Activated gamma-delta T cell treated with Interleukin-2 at 50 U/mL for 16 hours (primary cell): ENCODE results near the gene ULK4.
"Not testable (repeated sequence)": the region's sequence is repeated elsewhere in the genome, so short reads cannot be mapped to it uniquely, and the experiment has no call there.

Experiments used
- DNase-seq: peaks from one replicate; pipeline ENCODE4 v3.0.0-alpha.2; 2020

ULK4 gene

DNA sequence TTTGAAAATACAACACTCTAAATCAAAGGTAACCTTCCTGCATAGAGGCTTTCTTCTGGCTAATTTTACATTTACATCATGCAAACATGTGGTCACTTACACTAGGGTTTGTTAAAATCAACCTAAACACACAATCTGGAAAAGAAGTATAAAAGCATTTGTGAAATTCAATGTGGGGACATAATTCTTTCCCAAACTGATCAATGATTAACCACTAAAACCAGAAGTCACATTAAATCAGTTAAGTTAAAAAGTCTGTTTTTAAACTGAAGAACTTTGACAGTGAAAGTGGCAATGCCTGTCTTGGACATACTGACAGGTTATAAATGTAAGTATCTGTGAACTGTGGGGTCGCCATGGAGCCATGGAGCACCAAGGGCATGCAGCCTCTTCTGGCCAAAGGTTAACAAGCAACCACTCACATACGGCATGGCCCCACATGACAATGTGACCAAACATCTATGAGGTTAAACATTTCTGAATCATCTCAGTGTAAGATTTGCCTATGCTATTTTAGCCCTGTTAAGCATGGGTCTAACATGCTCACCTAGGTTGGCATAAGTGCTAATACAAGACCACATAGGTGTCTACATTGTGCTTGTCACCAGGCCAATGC, 484.4 kb downstream of the ULK4 start:
- DNase-seq = no peak

DNA sequence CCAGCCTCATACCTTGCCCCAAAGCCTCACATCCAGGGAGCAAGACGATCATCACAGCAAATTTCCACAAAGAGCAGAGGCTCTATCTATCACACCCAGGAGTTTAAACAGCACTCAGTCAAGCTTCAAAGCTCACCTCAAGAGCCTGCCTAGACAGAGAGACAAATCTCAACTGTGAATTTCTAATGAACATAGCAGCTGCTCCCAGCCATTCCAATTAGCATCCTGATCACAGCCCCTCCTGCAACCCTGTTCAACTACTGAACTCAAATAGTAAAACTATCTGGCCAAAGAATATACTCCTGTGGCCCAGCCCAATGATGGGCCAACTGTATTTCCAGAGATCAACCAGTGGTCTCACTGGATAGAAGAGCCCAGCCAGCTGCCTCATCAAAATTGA, 492.8 kb downstream of the ULK4 start:
- no peak for DNase-seq

DNA sequence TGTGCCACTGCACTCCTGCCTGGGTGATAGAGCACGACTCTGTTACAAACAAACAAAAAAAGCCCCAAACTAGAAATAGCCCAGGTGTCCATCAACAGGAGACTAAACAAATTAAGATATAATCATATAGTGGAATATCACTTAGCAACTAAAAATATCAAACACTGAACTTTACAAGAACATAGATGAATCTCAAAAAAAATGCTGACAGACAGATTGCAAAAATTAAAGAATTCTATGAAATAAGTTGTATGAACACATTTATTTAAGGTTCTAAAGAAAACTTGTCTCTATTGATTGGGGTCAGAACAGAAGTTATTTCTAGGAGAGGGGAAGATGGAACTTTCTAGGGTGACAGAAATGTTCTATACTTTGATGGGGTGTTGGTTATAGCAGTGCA, 494.4 kb downstream of the ULK4 start:
- DNase-seq = no peak

DNA sequence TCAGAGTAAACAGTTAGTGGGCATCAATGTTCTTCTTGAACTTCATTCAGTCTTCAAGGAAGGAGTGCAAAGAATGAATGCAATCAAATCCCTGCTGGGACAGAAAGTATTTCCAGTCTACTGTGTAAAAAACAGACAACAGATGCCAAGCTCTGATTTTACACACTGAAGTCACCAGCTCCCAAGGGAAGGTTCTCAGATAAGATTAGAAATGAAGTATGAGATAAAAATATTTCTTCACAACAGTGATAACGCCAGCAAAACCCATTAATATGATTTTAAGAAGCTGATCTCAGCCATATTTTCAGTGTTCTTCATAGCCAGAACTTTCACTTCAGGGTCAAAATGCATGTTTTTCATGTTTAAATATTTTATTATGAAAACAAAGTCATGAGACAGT, 497.0 kb downstream of the ULK4 start:
- DNase-seq = no peak

DNA sequence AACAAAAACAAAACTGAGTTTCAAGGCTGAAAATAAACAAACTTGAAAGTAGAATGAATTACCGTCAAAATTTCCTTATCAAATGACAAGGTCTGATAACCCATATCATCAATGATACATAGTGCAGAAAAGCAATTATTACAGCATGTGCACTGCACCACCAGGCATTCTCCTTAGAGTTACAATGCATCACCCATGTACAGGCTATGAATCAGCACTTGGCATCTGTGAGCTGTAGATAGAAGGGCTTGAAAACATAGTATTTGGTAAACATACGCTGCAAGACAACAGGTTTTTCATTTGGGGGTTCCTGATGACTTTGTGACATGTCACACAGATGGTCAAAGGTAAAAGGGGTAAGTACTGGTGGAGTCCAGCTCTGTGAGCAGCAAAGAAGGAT, 497.5 kb downstream of the ULK4 start:
- DNase-seq = no peak

DNA sequence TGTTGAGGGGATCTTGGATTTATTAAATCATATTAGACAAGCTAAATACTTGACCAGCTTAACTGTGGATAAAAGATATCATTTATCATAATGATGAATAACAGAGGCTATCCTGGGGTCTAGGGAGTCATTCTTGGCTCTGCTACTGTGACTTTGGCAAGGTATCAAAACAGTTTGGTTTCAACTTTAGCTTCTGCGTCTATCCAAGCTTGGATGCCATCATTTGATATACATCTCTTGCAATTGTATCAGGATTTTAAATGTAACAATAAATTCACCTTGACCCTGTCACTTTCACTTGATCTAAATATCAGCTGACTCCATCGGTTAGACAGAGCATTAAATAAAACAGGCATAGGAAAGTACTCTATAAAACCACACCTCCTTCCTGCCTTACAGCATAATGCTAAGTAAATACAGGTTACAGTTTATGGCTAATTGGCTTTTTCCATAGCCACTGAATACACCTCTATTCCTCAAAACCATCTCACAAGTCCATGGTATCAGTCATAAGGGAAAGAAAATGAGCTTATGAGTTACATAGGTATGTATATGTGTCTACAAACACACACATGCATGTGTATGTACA, 499.7 kb downstream of the ULK4 start:
- DNase-seq = no peak

DNA sequence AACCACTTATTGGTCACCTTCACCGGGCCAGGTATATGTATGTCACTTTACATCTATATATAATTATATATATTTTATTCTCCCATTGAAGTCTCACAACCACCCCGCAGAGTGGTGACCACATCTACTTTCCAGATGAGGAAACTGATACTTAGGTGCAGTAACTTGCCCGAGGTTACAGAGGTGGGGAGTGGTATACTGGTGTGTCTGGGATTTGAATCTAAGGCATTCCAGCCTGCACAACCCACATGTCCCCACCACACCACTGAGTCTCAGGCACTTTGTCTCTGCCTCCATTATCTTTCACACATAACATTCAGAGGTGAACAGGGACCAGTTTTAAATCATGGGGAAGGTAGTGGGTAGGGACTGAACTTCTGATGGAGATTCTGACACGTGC, 501.2 kb downstream of the ULK4 start:
- DNase-seq = no peak

DNA sequence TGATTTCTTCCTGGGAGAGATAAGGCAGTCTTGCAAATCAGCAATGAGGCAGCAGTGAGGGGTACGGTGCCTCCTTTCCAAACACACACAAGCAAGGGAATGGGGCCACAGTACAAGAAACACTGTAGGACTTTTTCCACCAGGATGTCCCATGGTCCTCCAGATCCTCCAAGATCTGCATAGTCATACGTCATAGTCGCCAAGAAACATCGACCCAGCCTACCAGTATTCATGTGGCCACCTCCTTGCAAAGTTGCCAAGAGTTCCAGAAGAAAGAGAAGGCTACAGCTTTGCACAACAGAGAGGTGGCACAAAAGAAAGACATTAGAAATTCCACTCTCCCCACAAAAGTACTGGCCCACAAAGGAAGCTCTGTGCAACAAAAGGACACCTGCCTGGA, 504.7 kb downstream of the ULK4 start:
- DNase-seq = no peak

DNA sequence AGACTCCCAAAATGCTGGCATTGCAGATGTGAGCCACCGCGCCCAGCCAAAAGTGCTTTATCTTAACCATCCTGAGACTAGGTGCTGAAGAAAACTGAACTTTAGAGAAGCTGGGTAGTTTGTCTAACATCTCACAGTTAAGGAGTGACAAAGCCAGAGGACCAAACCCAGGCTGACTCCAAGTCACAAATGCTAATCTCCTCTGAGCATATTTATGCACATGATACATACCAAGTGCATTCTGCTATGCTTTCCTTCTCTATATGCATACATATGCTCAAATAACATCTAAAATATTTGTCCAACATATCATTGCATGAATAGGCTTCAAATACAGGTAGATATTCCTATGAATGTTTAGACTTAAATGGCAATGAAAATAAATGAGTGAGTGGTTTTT, 505.7 kb downstream of the ULK4 start:
- DNase-seq = no peak

DNA sequence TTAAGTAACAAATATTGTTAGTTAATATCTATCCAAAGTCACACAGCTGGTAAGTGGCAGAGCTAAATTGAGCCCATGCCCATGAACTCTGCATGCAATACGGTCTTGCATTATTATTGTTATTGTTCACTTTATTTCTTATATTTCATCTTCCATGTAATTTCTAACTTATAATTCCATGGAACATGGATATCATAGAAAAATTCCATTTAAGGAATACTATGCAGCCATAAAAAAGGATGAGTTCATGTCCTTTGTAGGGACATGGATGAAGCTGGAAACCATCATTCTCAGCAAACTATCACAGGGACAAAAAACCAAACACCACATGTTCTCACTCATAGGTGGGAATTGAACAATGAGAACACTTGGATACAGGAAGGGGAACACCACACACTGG, 508.3 kb downstream of the ULK4 start:
- DNase-seq = not testable (repeated sequence)

DNA sequence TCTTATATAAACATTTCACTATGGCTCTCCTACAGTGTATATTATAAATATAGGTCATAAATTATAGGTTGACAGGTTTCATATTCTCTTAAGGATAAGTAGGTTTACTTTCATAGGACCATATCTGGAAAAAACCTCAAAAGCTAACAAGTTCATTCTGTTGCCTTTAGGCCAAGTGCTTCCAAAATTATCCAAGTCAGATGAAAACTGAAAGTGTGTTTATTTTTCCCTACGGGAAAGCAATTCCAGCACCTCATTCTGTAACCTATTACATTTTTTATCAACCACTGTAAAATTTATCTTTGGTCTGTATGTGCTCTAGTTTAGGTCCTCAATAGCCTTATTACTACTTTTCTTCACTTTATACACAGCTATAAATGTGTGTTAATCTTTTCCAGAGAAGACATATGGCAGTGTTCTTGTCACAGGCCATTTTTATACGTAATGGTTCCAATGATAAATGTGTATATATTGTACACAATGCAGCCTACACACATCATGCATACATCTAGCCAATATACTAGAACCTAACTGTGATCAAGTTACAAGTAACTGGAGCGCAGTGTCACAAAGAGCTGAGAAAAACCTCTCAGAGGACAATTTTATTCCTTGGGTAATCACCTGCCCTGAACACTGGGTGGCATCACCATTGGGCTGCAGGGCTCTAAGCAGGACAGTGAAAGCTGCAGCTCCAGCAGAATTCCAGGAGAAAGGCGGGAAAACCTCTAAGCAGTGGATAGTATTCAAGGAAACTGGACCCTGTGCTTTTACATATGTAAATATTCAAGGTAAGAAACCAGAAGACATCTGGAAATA, 511.3 kb downstream of the ULK4 start:
- DNase-seq = no peak

DNA sequence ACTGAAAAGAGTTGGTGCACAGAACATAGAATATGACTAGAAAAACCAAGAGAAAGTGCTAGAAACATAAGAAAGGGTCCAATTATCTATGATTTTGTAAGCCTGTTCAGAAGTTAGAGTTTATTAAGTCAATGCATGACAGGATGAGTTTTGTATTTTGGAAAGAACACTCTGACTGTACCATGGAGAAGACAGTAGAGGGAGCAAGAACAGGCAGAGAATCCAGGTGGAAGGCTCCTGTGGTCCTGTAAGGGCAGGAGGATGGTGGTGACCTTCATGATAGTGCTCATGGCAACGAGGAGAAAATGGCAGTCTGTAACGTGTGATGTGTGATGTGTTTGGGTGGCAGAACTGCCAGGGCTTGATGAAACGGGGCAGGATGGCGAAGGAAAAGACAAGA, 513.5 kb downstream of the ULK4 start:
- no peak for DNase-seq

DNA sequence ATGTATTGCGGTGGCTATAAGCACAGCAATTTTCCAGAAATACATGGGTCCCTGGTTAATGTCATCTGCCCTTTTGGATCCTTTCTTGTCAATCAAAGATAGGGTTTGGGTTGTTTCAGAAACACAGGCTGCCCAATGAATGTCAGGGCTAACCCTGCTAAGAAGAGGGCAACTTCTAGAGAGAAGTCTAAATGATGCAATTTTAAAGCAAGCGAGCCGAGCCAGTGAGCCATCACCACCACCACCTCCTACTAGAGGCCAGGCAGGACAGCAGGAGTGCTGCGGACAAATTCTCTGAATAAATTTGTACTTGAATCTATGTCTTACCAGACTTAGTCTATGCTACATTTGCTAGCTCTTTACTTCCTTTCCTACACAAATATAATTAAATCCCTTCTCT, 514.2 kb downstream of the ULK4 start:
- DNase-seq = no peak

DNA sequence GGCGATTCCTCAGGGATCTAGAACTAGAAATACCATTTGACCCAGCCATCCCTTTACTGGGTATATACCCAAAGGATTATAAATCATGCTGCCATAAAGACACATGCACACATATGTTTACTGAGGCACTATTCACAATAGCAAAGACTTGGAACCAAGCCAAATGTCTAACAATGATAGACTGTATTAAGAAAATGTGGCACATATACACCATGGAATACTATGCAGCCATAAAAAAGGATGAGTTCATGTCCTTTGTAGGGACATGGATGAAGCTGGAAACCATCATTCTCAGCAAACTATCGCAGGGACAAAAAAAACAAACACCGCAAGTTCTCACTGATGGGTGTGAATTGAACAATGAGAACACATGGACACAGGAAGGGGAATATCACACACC, 515.6 kb downstream of the ULK4 start:
- not testable (repeated sequence) for DNase-seq

DNA sequence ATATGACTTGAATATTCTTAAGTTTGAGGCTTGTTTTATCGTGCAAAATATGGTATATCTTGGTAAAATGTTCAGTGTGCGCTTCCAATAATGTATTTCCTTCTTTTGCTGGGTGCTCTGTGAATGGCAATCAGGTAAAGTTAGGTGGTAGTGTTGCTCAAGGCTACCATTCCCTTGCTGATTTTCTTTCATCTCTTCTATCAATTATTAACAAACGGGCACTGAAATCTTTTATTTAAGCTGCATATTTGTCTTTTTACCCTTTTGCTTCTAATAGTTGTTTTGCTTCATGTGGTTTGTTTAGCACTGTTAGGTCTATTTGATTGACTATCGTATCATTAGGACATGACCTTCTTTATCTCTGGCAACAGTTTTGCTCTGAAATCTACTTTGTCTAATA, 520.3 kb downstream of the ULK4 start:
- no peak for DNase-seq

DNA sequence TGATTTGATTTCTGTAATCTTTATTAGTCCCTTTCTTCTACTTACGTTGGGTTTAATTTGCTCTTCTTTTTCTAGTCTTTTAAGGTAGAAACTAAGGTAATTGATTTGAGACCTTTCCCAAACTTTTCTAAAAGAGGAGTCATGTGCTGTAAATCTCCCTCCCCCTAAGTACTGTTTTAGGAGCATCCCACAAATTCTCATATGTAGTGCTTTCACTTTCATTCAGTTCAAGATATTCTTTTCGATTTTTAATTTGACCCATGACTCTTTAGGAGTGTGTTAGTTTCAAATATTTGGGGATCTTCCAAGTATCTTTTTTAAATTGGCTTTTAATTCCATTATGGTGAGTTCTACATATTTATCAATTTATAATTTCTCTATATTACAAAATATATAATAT, 520.8 kb downstream of the ULK4 start:
- no peak for DNase-seq

DNA sequence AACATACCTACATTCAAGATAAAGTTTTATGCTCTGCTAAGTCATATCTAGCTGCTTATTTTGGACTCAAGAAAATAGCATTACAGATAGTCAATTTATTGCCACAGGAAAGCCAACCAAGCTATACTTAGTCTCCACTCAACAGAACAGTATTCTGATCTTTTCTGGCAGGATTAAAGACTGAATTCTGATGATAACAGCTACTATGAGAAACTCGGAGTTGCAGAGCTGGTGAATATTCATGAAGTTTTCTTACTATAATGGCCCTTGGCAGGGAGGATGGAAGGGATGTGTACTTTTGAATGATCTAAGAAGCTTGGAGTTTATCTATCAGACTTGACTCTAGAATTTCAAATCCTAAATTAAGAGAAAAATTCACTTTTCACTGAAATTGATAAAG, 524.9 kb downstream of the ULK4 start:
- no peak for DNase-seq

DNA sequence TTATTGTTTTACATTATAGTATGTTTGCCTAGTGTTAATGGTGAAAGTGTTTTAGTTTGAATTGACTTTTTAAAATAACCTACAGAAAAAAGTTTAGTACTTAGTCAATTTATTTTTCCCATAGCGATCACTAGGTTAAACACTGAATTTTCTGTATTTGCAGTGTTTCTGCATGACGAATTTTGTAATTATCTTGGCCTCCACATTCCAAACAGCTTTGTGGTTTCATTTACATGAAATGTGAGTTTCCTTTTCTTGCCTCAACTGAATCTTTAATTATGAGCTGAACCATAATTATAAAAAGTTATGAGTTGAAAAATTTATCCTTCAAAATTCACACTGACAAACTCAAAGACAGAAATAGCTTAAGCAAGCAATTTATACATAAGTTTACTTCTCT, 527.1 kb downstream of the ULK4 start:
- no peak for DNase-seq

DNA sequence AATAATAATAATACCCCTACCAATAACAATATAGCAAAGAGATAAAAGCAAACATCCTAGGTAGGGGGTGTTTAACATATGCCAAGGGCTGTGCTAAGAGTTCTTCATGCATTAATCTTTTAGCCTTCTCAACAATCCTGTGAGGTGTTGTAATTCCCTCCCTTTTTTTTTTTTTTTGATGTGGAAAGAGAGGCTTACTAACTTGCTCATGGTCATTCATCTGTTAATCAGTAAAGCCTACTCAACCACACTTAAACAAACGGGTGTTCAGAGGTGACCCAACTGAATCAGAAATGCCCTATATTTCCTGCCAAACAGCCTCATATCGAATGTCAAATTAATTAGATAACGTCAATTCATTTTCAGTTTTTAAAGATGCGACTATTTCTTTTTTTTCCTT, 530.5 kb downstream of the ULK4 start:
- DNase-seq = no peak

DNA sequence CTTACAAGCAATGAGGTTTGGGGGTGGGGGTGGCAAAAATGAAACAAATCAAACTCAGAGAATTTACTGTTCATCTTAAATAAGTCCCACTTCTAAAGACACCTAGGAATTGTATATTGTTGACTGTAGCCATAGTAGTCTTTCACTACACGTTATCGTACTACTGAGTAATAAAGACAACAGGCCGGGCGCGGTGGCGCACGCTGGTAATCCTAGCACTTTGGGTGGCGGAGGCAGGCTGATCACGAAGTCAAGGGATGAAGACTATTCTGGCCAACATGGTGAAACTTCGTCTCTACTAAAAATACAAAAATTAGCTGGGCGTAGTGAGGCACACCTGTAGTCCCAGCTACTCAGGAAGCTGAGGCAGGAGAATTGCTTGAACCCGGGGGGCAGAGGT, 531.0 kb downstream of the ULK4 start:
- no peak for DNase-seq

DNA sequence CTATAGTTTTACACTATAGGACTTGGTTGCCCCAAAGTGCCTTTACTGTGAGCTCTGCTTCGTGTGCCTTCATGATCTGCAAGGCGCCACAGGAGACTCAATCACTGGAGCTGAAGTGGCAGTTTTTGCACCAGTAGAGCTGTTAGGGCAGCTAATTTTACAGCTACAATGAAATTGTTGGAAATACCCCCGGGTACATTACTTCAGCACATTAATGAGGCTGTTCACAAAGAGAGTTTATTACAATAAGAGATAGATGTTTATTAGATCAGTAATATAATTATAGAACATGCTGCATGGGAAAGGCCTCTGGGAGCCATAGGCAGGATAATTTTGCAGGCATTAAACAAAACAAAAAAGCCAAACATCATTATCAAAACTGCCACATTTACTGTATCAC, 531.5 kb downstream of the ULK4 start:
- DNase-seq = no peak

DNA sequence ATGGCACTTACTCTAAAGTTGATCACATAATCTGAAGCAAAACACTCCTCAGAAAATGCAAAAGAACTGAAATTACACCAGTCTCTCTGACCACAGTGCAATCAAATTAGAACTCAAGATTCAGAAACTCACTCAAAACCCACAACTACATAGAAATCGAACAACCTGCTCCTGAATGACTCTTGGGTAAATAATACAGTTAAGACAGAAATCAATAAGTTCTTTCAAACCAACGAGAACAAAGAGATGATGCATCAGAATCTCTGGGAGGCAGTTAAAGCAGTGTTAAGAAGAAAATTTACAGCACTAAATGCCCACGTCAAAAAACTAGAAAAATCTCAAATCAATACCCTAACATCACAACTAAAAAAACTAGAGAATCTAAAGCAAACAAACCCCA, 535.4 kb downstream of the ULK4 start:
- no peak for DNase-seq

DNA sequence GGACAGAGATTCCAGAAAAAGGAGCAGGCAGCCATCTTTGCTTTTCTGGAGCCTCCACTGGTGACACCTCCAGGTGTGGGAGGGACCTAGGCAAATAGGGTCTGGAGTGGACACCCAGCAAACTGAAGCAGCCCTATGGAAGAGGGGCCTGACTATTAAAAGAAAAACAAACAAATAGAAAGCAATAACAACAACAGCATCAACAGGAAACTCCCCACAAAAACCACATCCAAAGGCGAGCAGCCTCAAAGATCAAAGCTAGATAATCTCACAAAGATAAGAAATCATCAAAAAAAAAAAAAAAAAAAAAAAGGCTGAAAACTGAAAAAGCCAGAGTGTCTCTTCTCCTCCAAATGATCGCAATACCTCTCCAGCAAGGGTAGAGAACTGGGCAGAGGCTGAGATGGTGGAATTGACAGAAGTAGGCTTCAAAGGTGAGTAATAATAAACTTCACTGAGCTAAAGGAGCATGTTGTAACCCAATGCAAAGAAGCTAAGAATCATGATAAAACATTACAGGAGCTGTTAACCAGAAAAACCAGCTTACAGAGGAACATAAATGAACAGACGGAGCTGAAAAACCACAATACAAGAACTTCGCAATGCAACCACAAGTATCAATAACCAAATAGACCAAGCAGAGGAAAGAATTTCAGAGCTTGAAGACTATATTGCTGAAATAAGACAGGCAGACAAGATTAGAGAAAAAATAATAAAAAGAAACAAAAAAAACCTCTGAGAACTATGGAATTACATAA, 537.2 kb downstream of the ULK4 start:
- no peak for DNase-seq

DNA sequence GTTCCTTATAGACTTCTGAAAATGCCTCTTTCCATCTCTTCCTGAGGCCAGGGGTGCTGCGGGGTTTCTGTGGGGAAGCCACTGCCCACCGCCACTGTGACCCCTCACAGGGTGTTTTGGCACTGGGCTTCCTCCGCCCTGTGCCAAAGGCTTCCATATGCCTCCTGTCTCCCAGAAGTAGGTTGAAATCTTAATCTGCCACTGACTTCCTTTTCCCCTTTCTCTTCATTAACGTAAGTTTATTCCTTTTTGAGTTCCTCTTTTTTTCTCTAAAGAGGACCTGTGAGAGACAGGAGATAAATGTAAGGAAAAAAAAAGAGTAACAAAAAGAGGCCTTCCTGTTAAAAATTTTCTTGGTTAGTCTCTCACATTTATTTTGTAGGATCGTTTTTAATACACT, 542.1 kb downstream of the ULK4 start:
- no peak for DNase-seq
